H9 (cell line): ENCODE data around the gene SAMM50. TPM values are rescaled to one million over a fixed set of nuclear protein-coding genes. Genes with fewer than 3 reads are reported as not detected.

Experiments
- DNase-seq: peaks from one replicate; pipeline ENCODE4 v3.0.0-alpha.2; 2017
- H2AFZ ChIP-seq: one replicate; pipeline ENCODE4 v1.6.1; 2013; ENCODE audit warnings: mild to moderate bottlenecking, low read length, control low read depth, moderate library complexity
- H2AK5ac ChIP-seq: 2 replicates; pipeline ENCODE4 v1.6.1; 2013; ENCODE audit warnings: low read length, control low read depth, mixed read lengths; ENCODE audit not compliant: insufficient read length
- H2BK120ac ChIP-seq: one replicate; pipeline ENCODE4 v1.6.1; 2013; ENCODE audit warnings: low read depth, mild to moderate bottlenecking, low read length, control low read depth, inconsistent platforms; ENCODE audit not compliant: poor library complexity, severe bottlenecking
- H2BK12ac ChIP-seq: 2 replicates; pipeline ENCODE4 v1.6.1; 2013; ENCODE audit warnings: low read length, control low read depth, mixed read lengths, low read depth; ENCODE audit not compliant: insufficient read length
- H2BK15ac ChIP-seq: 2 replicates; pipeline ENCODE4 v1.6.1; 2013; ENCODE audit warnings: low read depth, low read length, control low read depth
- H2BK20ac ChIP-seq: one replicate; pipeline ENCODE4 v1.6.1; 2013; ENCODE audit warnings: low read depth, mild to moderate bottlenecking, low read length, control low read depth, inconsistent platforms; ENCODE audit not compliant: poor library complexity, severe bottlenecking
- H2BK5ac ChIP-seq: 2 replicates; pipeline ENCODE4 v1.6.1; 2013; ENCODE audit warnings: low read length, control low read depth, mixed read lengths; ENCODE audit not compliant: insufficient read length
- H3K14ac ChIP-seq: 2 replicates; pipeline ENCODE4 v1.6.1; 2013; ENCODE audit warnings: low read length, control low read depth; ENCODE audit not compliant: insufficient read depth
- H3K18ac ChIP-seq: 2 replicates; pipeline ENCODE4 v1.6.1; 2013; ENCODE audit warnings: low read depth, mild to moderate bottlenecking, mixed read lengths, low read length, control low read depth; ENCODE audit not compliant: insufficient read length
- H3K23ac ChIP-seq: 2 replicates; pipeline ENCODE4 v1.6.1; 2013; ENCODE audit warnings: low read length, control low read depth, mixed read lengths, low read depth; ENCODE audit not compliant: insufficient read length
- H3K23me2 ChIP-seq: 2 replicates; pipeline ENCODE4 v1.6.1; 2013; ENCODE audit warnings: low read depth, mild to moderate bottlenecking, mixed read lengths, low read length, control low read depth; ENCODE audit not compliant: insufficient read length, poor library complexity, severe bottlenecking
- H3K27ac ChIP-seq: 2 replicates; pipeline ENCODE4 v1.5.1; 2013; ENCODE audit warnings: low read length, control low read depth, mixed read lengths, low read depth; ENCODE audit not compliant: insufficient read length
- H3K27me3 ChIP-seq: 2 replicates; pipeline ENCODE4 v1.6.1; 2013; ENCODE audit warnings: low read length, control low read depth, inconsistent platforms; ENCODE audit not compliant: insufficient read depth
- H3K4ac ChIP-seq: 2 replicates; pipeline ENCODE4 v1.6.1; 2013; ENCODE audit warnings: low read depth, mild to moderate bottlenecking, control low read depth, inconsistent platforms, low read length, moderate library complexity
- H3K4me1 ChIP-seq: 2 replicates; pipeline ENCODE4 v1.6.1; 2013; ENCODE audit warnings: low read length, control low read depth, inconsistent platforms; ENCODE audit not compliant: insufficient read depth
- H3K4me2 ChIP-seq: 2 replicates; pipeline ENCODE4 v1.6.1; 2013; ENCODE audit warnings: low read length, control low read depth, mixed read lengths; ENCODE audit not compliant: insufficient read length, insufficient read depth
- H3K56ac ChIP-seq: 2 replicates; pipeline ENCODE4 v1.6.1; 2013; ENCODE audit warnings: low read depth, mild to moderate bottlenecking, mixed read lengths, low read length, control low read depth; ENCODE audit not compliant: insufficient read length
- H3K79me1 ChIP-seq: 2 replicates; pipeline ENCODE4 v1.6.1; 2013; ENCODE audit warnings: low read depth, mild to moderate bottlenecking, moderate library complexity, low read length, control low read depth, inconsistent platforms; ENCODE audit not compliant: insufficient read depth, poor library complexity, severe bottlenecking
- H3K79me2 ChIP-seq: 2 replicates; pipeline ENCODE4 v1.6.1; 2013; ENCODE audit warnings: low read length, control low read depth, inconsistent platforms; ENCODE audit not compliant: insufficient read depth
- H3K9ac ChIP-seq: 2 replicates; pipeline ENCODE4 v1.6.1; 2013; ENCODE audit warnings: low read length, control low read depth, mixed read lengths; ENCODE audit not compliant: insufficient read length; ENCODE audit errors: extremely low read depth
- H3K9me3 ChIP-seq: one replicate; pipeline ENCODE4 v1.6.1; 2013; ENCODE audit warnings: low read depth, low read length, inconsistent platforms; ENCODE audit not compliant: control insufficient read depth
- H3T11ph ChIP-seq: one replicate; pipeline ENCODE4 v1.6.1; 2013; ENCODE audit warnings: mild to moderate bottlenecking, low read length, control low read depth, inconsistent platforms
- H4K20me1 ChIP-seq: one replicate; pipeline ENCODE4 v1.6.1; 2013; ENCODE audit not compliant: control insufficient read depth, insufficient read length, insufficient read depth
- H4K5ac ChIP-seq: 2 replicates; pipeline ENCODE4 v1.6.1; 2013; ENCODE audit warnings: low read depth, mild to moderate bottlenecking, mixed read lengths, low read length, control low read depth; ENCODE audit not compliant: insufficient read length
- H4K8ac ChIP-seq: replicated peaks from 2 replicates; pipeline ENCODE4 v1.6.1; 2013; ENCODE audit warnings: low read length, control low read depth, mixed read lengths, low read depth; ENCODE audit not compliant: insufficient read length
- H4K91ac ChIP-seq: 2 replicates; pipeline ENCODE4 v1.6.1; 2013; ENCODE audit warnings: low read depth, mild to moderate bottlenecking, moderate library complexity, mixed read lengths, low read length, control low read depth; ENCODE audit not compliant: insufficient read length
- H3K27ac Mint-ChIP-seq, 3 experiments: 2 replicates in 2 of 3; 3 replicates in 1 of 3; pipeline ENCODE4 v1.8.0; 2020 to 2021; ENCODE audit warnings: mixed read lengths in 3 of 3, mild to moderate bottlenecking in 1 of 3, moderate library complexity in 1 of 3
- H3K27me3 Mint-ChIP-seq: 2 replicates; pipeline ENCODE4 v1.8.0; 2021; ENCODE audit warnings: low read depth, mild to moderate bottlenecking, moderate library complexity, mixed read lengths
- H3K36me3 Mint-ChIP-seq, 3 experiments: 2 replicates in 2 of 3; 3 replicates in 1 of 3; pipeline ENCODE4 v1.8.0; 2020 to 2021; ENCODE audit warnings: low read depth in 3 of 3, mixed read lengths in 3 of 3; ENCODE audit not compliant: insufficient read depth in 1 of 3
- H3K4me1 Mint-ChIP-seq, 2 experiments: 2 replicates each; pipeline ENCODE4 v1.8.0; 2020; ENCODE audit warnings: mixed read lengths in 2 of 2
- H3K4me3 Mint-ChIP-seq, 2 experiments: 2 replicates in 1 of 2; 3 replicates in 1 of 2; pipeline ENCODE4 v1.8.0; 2020 to 2021; ENCODE audit warnings: mild to moderate bottlenecking in 2 of 2, mixed read lengths in 2 of 2, moderate library complexity in 1 of 2
- H3K9me3 Mint-ChIP-seq, 2 experiments: 2 replicates in 1 of 2; 3 replicates in 1 of 2; pipeline ENCODE4 v1.8.0; 2020; ENCODE audit warnings: mild to moderate bottlenecking in 2 of 2, mixed read lengths in 2 of 2, moderate library complexity in 1 of 2
- CTCF ChIP-seq: fragments of 200-600 bp; sonication (generic); conservative IDR thresholded peaks from 3 replicates; pipeline ENCODE4 v1.8.0; 2021; ENCODE audit warnings: antibody characterized with exemption, mild to moderate bottlenecking
- WGBS: extraction: QIAGEN DNeasy Blood & Tissue Kit; methylation state at CpG from one replicate; pipeline ENCODE4 v1.1.7; 2013; ENCODE audit warnings: missing lambda C conversion rate, low lambda C conversion rate, mixed read lengths; ENCODE audit not compliant: insufficient read length; ENCODE audit errors: extremely low coverage; 5-methylcytosine and 5-hydroxymethylcytosine counted together
- total RNA-seq: library from RNA; stranded (reverse); gene quantifications from 2 replicates; pipeline ENCODE4 v1.2.1, GENCODE V29; 2021

SAMM50 gene
- total RNA-seq, 1 experiment from 2014 or later = 57.2 TPM

DNA sequence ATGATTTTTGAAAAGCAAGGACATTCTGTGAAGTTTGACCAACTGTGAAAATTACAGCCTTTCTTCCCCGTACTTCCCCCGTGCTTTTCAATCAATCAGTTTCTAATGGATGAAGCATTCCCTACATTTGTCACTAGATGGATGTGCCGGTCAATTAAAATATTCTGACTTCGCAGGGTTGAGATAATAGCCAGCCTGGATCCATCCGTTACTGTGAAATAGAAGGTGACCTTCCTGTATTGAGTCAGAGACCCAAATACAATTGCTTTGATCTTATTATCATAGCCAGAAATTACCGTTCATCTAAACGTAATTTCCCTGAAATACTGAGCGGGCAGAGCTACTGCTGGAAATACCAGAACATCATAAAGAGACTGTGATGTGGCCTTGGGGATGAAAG, 47.8 kb downstream of the SAMM50 start:
- H2BK12ac ChIP-seq = no peak overlapping the region
- no peak overlapping the region for H4K8ac ChIP-seq
- no peak overlapping the region for H3K14ac ChIP-seq
- H3K18ac ChIP-seq = no peak overlapping the region
- no CpG with 5 or more reads among the region's 8 CpGs for WGBS
- H3T11ph ChIP-seq = no peak overlapping the region
- no peaks in the 10 kb centered on the region for H3K27me3 ChIP-seq
- H2BK20ac ChIP-seq = no peak overlapping the region
- H2BK15ac ChIP-seq = no peak overlapping the region
- H2BK120ac ChIP-seq = no peak overlapping the region
- no peaks in the 10 kb centered on the region for H4K20me1 ChIP-seq
- Mint-ChIP-seq H3K4me1 (peaks cover 4 to 11% of the 10 kb centered on the region in 2 experiments), H3K36me3 (peaks cover 12 to 26% (median 24%) of the 10 kb centered on the region in 3 experiments; a peak in 6 of 7 replicates), H3K9me3 (peaks cover 7 to 9% of the 10 kb centered on the region in 2 experiments), H3K4me3 (no peak overlapping the region), H3K27ac (no peak overlapping the region; a peak in 1 of 7 replicates), H3K27me3 (no peaks in the 10 kb centered on the region)
- H2BK5ac ChIP-seq = no peak overlapping the region
- no peak for TF ChIP-seq CTCF
- no peaks in the 10 kb centered on the region for H3K79me2 ChIP-seq
- no peak overlapping the region for H3K4ac ChIP-seq
- no peak overlapping the region for H2AFZ ChIP-seq
- no peak for DNase-seq
- no peaks in the 10 kb centered on the region for H3K79me1 ChIP-seq
- H3K4me1 ChIP-seq = no peaks in the 10 kb centered on the region
- no peaks in the 10 kb centered on the region for H3K9me3 ChIP-seq
- no peak overlapping the region for H4K5ac ChIP-seq
- H3K27ac ChIP-seq = no peak overlapping the region
- no peak overlapping the region for H2AK5ac ChIP-seq
- no peaks in the 10 kb centered on the region for H3K23me2 ChIP-seq
- H3K4me2 ChIP-seq = no peak overlapping the region
- no peak overlapping the region for H4K91ac ChIP-seq
- H3K9ac ChIP-seq = no peak overlapping the region
- H3K56ac ChIP-seq = no peak overlapping the region
- no peak overlapping the region for H3K23ac ChIP-seq
